Fibroblast of the aortic adventitia (primary cell): Measurements from ENCODE around the gene ALS2CL. TPM values are rescaled to one million over a fixed set of nuclear protein-coding genes. Genes with fewer than 3 reads are reported as not detected.

Experiments
- DNase-seq: peaks from one replicate; pipeline ENCODE4 v3.0.0-alpha.2; 2010; ENCODE audit warnings: low read depth
- H3K4me3 ChIP-seq: 2 replicates; pipeline ENCODE4 v1.5.1; 2011; ENCODE audit warnings: low read depth, mild to moderate bottlenecking, control low read depth, low read length, moderate library complexity
- CTCF ChIP-seq: IDR thresholded peaks from 2 replicates; pipeline ENCODE4 v1.5.1; 2011; ENCODE audit warnings: mild to moderate bottlenecking, low read length, control low read depth, inconsistent platforms; ENCODE audit not compliant: insufficient read depth
- total RNA-seq: library from RNA; depleted of rRNA; stranded (reverse); fragments of >200 nt; gene quantifications from 2 replicates; pipeline ENCODE4 v1.2.3, GENCODE V29; 2012; ENCODE audit warnings: low replicate concordance

Gene ALS2CL
- total RNA-seq, 1 donor, result 0.18 TPM

GRCh38 chr3:46695962-46696894, 2.7 kb upstream of the ALS2CL start:
- peak; percentile 24 for DNase-seq

GRCh38 chr3:46695177-46695961, 1.9 kb upstream of the ALS2CL start:
- peak; percentile 2 for TF ChIP-seq CTCF
- DNase-seq, result peak; percentile 29
- no peak overlapping the region for H3K4me3 ChIP-seq

More at GRCh38 chr3:46695962-46696894, 2.7 kb upstream of the ALS2CL start:
- H3K4me3 ChIP-seq, result no peak overlapping the region
- peak; percentile 1 for TF ChIP-seq CTCF

- no peak for TF ChIP-seq CTCF
- H3K4me3 ChIP-seq, result no peak overlapping the region
- no peak for DNase-seq
Observed at GRCh38 chr3:46694520-46694919, 1.0 kb upstream of the ALS2CL start.

GRCh38 chr3:46693892-46694226, 380 bp upstream of the ALS2CL start:
- TF ChIP-seq CTCF, result no peak
- H3K4me3 ChIP-seq, result peak overlapping the region; percentile 40

GRCh38 chr3:46692566-46692990, 901 bp downstream of the ALS2CL start:
- no peak for DNase-seq
- no peak for TF ChIP-seq CTCF
- H3K4me3 ChIP-seq, result no peak overlapping the region

More at GRCh38 chr3:46693892-46694226, 380 bp upstream of the ALS2CL start:
- DNase-seq, result no peak

- no peak for TF ChIP-seq CTCF
- DNase-seq, result peak; percentile 18
- H3K4me3 ChIP-seq, result no peak overlapping the region
Observed at GRCh38 chr3:46690798-46691197, 2.7 kb downstream of the ALS2CL start.
